K562 (cell line): Measurements from ENCODE around the gene TFPT. TPM values are rescaled to one million over a fixed set of nuclear protein-coding genes. Genes with fewer than 3 reads are reported as not detected.

Experiments used
- ATAC-seq: fragments of 200-7000 bp; cut with Tn5 transposase; 3 replicates; pipeline ENCODE4 v1.9.1; 2020; ENCODE audit warnings: moderate library complexity
- BruUV-seq: library from RNA; stranded (reverse); fragments of 400-500 nt; replicated peaks from 2 replicates; lab custom pipeline; 2021; lab: Mats Ljungman, UMichigan
- CTCF ChIA-PET: fragments of 300-600 bp; formaldehyde crosslinking; extraction: SDS; loops from one replicate; lab custom pipeline; 2021; ENCODE audit warnings: low intra/inter-chr PET ratio; lab: Yijun Ruan, JAX
- POLR2A ChIA-PET: fragments of 300-600, 350-650 bp; sonication (Branson Sonifier 250); formaldehyde crosslinking; extraction: SDS; loops from one replicate; lab custom pipeline; 2021; ENCODE audit warnings: antibody characterized with exemption, inconsistent platforms; lab: Yijun Ruan, JAX
- DNase-seq, 4 experiments: peaks; one replicate each; pipeline versions ENCODE4 v3.0.0 to v3.0.0-alpha.2; 2011 to 2018; ENCODE audit warnings: low spot score in 3 of 4, mixed read lengths in 3 of 4; ENCODE audit errors: extremely low read depth in 1 of 4
- FAIRE-seq: peaks from 2 replicates; lab custom pipeline; 2011; peaks lifted over from hg19 to GRCh38; lab: Jason Lieb, UNC
- H2AFZ ChIP-seq: 2 replicates; pipeline ENCODE4 v1.6.0; 2011; ENCODE audit warnings: low read depth, low read length, control low read depth, inconsistent platforms
- H3K27ac ChIP-seq: fragments of 200-600 bp; 3 replicates; pipeline ENCODE4 v1.8.0; 2011; ENCODE audit warnings: low read depth, mild to moderate bottlenecking, control low read depth, inconsistent platforms, low read length, moderate library complexity, mixed read lengths; ENCODE audit errors: extremely low read depth
- H3K27me3 ChIP-seq, 2 experiments: fragments of 300-600 bp in 1 of 2; 2 replicates in 1 of 2; 3 replicates in 1 of 2; pipeline versions ENCODE4 v1.6.0 to v1.8.0; 2011; ENCODE audit warnings: inconsistent platforms in 2 of 2, low read length in 2 of 2, mild to moderate bottlenecking in 1 of 2, mixed read lengths in 1 of 2, moderate library complexity in 1 of 2; ENCODE audit not compliant: control insufficient read depth in 2 of 2, insufficient read depth in 2 of 2
- H3K36me3 ChIP-seq: fragments of 300-600 bp; 3 replicates; pipeline ENCODE4 v1.8.0; 2011; ENCODE audit warnings: mild to moderate bottlenecking, low read length, inconsistent platforms; ENCODE audit not compliant: control insufficient read depth, insufficient read depth
- H3K4me1 ChIP-seq, 2 experiments: fragments of 200-600 bp in 1 of 2; replicated peaks in 1 of 2; 2 replicates in 1 of 2; 3 replicates in 1 of 2; pipeline versions ENCODE4 v1.5.1 to v1.8.0; 2011; ENCODE audit warnings: inconsistent platforms in 2 of 2, low read length in 2 of 2, mild to moderate bottlenecking in 1 of 2, mixed read lengths in 1 of 2, moderate library complexity in 1 of 2; ENCODE audit not compliant: control insufficient read depth in 2 of 2, insufficient read depth in 2 of 2
- H3K4me2 ChIP-seq: 2 replicates; pipeline ENCODE4 v1.6.1; 2011; ENCODE audit warnings: low read length, control low read depth, inconsistent platforms, mixed read lengths; ENCODE audit not compliant: insufficient read depth
- H3K4me3 ChIP-seq: fragments of 200-600 bp; sonication (generic), shearing (Covaris generic); 2 replicates; pipeline ENCODE4 v1.5.1; 2016; ENCODE audit warnings: control low read depth, inconsistent platforms
- H3K79me2 ChIP-seq: fragments of 200-600 bp; 3 replicates; pipeline ENCODE4 v1.8.0; 2011; ENCODE audit warnings: low read length, inconsistent platforms; ENCODE audit not compliant: control insufficient read depth, insufficient read depth
- H3K9ac ChIP-seq, 2 experiments: 2 replicates each; pipeline versions ENCODE4 v1.6.0 to v1.6.1; 2011; ENCODE audit warnings: low read depth in 2 of 2, low read length in 2 of 2, control low read depth in 1 of 2, inconsistent platforms in 1 of 2, mild to moderate bottlenecking in 1 of 2, mixed read lengths in 1 of 2; ENCODE audit not compliant: insufficient read depth in 1 of 2
- H3K9me1 ChIP-seq: one replicate; pipeline ENCODE4 v1.6.0; 2011; ENCODE audit warnings: inconsistent platforms, mild to moderate bottlenecking, low read length, moderate library complexity; ENCODE audit not compliant: control insufficient read depth, insufficient read depth
- H3K9me3 ChIP-seq: replicated peaks from 2 replicates; pipeline ENCODE4 v1.5.1; 2011; ENCODE audit warnings: low read depth, low read length, inconsistent platforms; ENCODE audit not compliant: control insufficient read depth, insufficient read depth
- H4K20me1 ChIP-seq: replicated peaks from 2 replicates; pipeline ENCODE4 v1.6.1; 2011; ENCODE audit warnings: low read length, inconsistent platforms, mixed read lengths; ENCODE audit not compliant: control insufficient read depth, insufficient read depth
- BCOR ChIP-seq: fragments of 450-650 bp; IDR thresholded peaks from 2 replicates; pipeline ENCODE4 v1.6.1; 2016
- CREB3 ChIP-seq: fragments of 450-650 bp; conservative IDR thresholded peaks from 2 replicates; pipeline ENCODE4 v1.6.1; 2016; ENCODE audit warnings: missing genetic modification characterization, low read depth, mild to moderate bottlenecking, missing compliant biosample characterization, moderate library complexity
- JUNB ChIP-seq: fragments of 450-650 bp; formaldehyde crosslinking; conservative IDR thresholded peaks from 2 replicates; pipeline ENCODE4 v1.4.0; 2020; ENCODE audit warnings: mild to moderate bottlenecking
- TAF15 ChIP-seq: fragments of 200-400 bp; formaldehyde crosslinking; IDR thresholded peaks from 2 replicates; pipeline ENCODE4 v1.6.1; 2017; ENCODE audit warnings: mild to moderate bottlenecking, low read depth, low read length, moderate library complexity
- WHSC1 ChIP-seq: IDR thresholded peaks from one replicate; pipeline ENCODE4 v1.6.1; 2012; ENCODE audit warnings: low read length, control low read depth, inconsistent platforms
- ZBTB5 ChIP-seq: fragments of 450-650 bp; IDR thresholded peaks from 2 replicates; pipeline ENCODE4 v1.6.1; 2017; ENCODE audit warnings: antibody characterized with exemption
- ZNF165 ChIP-seq: fragments of 250-450 bp; sonication (Bioruptor Pico); IDR thresholded peaks from 2 replicates; pipeline ENCODE4 v1.4.0; 2020; ENCODE audit warnings: borderline replicate concordance
- ZNF551 ChIP-seq: fragments of 250-450 bp; sonication (Bioruptor Pico); IDR thresholded peaks from 2 replicates; pipeline ENCODE4 v1.5.0; 2021; ENCODE audit warnings: mild to moderate bottlenecking, moderate library complexity
- WGBS: fragments of 100-300 bp; shearing (Covaris generic); methylation state at CpG from one replicate; pipeline ENCODE4 v1.1.6; 2016; ENCODE audit warnings: low coverage, mixed read lengths; ENCODE audit not compliant: insufficient coverage; ENCODE audit errors: missing lambda C conversion rate; 5-methylcytosine and 5-hydroxymethylcytosine counted together
- in situ Hi-C: fragments of 300-500 bp; cut with MboI; formaldehyde crosslinking; loops from 4 replicates; pipeline ENCODE4 v1.15.0; 2018; ENCODE audit warnings: inconsistent platforms, mixed read lengths
- intact Hi-C: fragments of 100-400 bp; cut with micrococcal nuclease; formaldehyde crosslinking; loops from 2 replicates; pipeline ENCODE4 v1.14.2; 2022
- polyA plus RNA-seq, 8 experiments: library from polyadenylated mRNA; depleted of rRNA in 4 of 8; stranded (reverse) in 5 of 8; unstranded in 3 of 8; fragments of >200 nt; fragmentation: Nextera tagmentation in 2 of 8; fragmentation: Illumina TruSeq in 1 of 8; extraction: Ambion mirVana in 2 of 8; extraction: Trizol in 1 of 8; gene quantifications; 2 replicates each; pipeline versions ENCODE4 v1.2.1 to v1.2.3, GENCODE V29; 2011 to 2014; ENCODE audit warnings: inconsistent platforms in 1 of 8, missing spikeins in 1 of 8
- total RNA-seq, 7 experiments: library from RNA; depleted of rRNA in 6 of 7; stranded (reverse); fragments of >200 nt in 6 of 7; fragmentation: Illumina TruSeq in 2 of 7; extraction: Trizol in 2 of 7; gene quantifications; 2 replicates each; pipeline versions ENCODE4 v1.2.1 to v1.2.3, GENCODE V29; 2011 to 2021; ENCODE audit warnings: low replicate concordance in 1 of 7

TFPT gene
- total and polyA plus RNA-seq, 9 of the 15 experiments (the other 6 are each of a cell fraction or from before 2014, with no cell fraction given), result 0.72 to 16.4 (median 9.2) TPM

- WGBS, result 96% methylated on average over 12 of the region's 20 CpGs
- no peak overlapping the region for H3K9ac ChIP-seq
- H3K4me3 ChIP-seq, result no peak overlapping the region
- ChIA-PET CTCF (no interaction called here), POLR2A (no interaction called here)
- H3K4me2 ChIP-seq, result no peak overlapping the region
- intact Hi-C loops (no loop called here), in situ Hi-C loops (no loop called here)
- no peaks in the 10 kb centered on the region for H4K20me1 ChIP-seq
- no peak overlapping the region for H3K27ac ChIP-seq
- no peak for ATAC-seq
- no peak for DNase-seq
- H3K36me3 ChIP-seq, result peaks cover 72% of the 10 kb centered on the region; the same call in 2 of the 3 replicates
- no TSS peak for BruUV-seq
- no peaks in the 10 kb centered on the region for H3K27me3 ChIP-seq
- H3K9me3 ChIP-seq, result no peaks in the 10 kb centered on the region
- no peak for FAIRE-seq
- H3K4me1 ChIP-seq, result no peaks in the 10 kb centered on the region; a peak in 2 of 5 replicates
- no peak for TF ChIP-seq ZNF551 (CRISPR knock-in tag)
- no peak for TF ChIP-seq ZBTB5
- TF ChIP-seq BCOR, result no peak
- no peak for TF ChIP-seq CREB3
- TF ChIP-seq ZNF165 (CRISPR knock-in tag), result no peak
- TF ChIP-seq TAF15, result no peak
- no peak for TF ChIP-seq JUNB (CRISPR knock-in tag)
- no peak for TF ChIP-seq WHSC1
- no peaks in the 10 kb centered on the region for H3K79me2 ChIP-seq
- H2AFZ ChIP-seq, result no peak overlapping the region
- H3K9me1 ChIP-seq, result no peaks in the 10 kb centered on the region
Measured at GRCh38 chr19:54128441-54128725, 12.9 kb upstream of the TFPT start.
